ENCODE data around the gene PLPPR1.
"Not testable (repeated sequence)": the region's sequence is repeated elsewhere in the genome, so short reads cannot be mapped to it uniquely, and the experiment has no call there.

PLPPR1 gene

GRCh38 chr9:101039581-101039980 lies 11.1 kb downstream of the PLPPR1 start:
- FAIRE-seq; DNase-seq (ENCODE audit: insufficient read length, low spot score): not testable (repeated sequence)

GRCh38 chr9:101047848-101048397 lies 19.4 kb downstream of the PLPPR1 start:
- FAIRE-seq (no peak), DNase-seq (ENCODE audit: insufficient read length, low spot score) (no peak)

- FAIRE-seq, result no peak
- no peak for DNase-seq (ENCODE audit: insufficient read length, low spot score)
Observed at GRCh38 chr9:101050650-101051049, 22.1 kb downstream of the PLPPR1 start.

- DNase-seq (ENCODE audit: insufficient read length, low spot score) (no peak), FAIRE-seq (no peak)
Observed at GRCh38 chr9:101054657-101055056, 26.1 kb downstream of the PLPPR1 start.

GRCh38 chr9:101055516-101055915 lies 27.0 kb downstream of the PLPPR1 start:
- FAIRE-seq (no peak), DNase-seq (ENCODE audit: insufficient read length, low spot score) (no peak)

- DNase-seq (ENCODE audit: insufficient read length, low spot score) (no peak), FAIRE-seq (no peak)
Observed at GRCh38 chr9:101062686-101063085, 34.2 kb downstream of the PLPPR1 start.

GRCh38 chr9:101063192-101063591 lies 34.7 kb downstream of the PLPPR1 start:
- DNase-seq (ENCODE audit: insufficient read length, low spot score) (no peak), FAIRE-seq (no peak)

GRCh38 chr9:101064206-101064605 lies 35.7 kb downstream of the PLPPR1 start:
- FAIRE-seq, result no peak
- DNase-seq (ENCODE audit: insufficient read length, low spot score), result no peak

GRCh38 chr9:101065930-101066329 lies 37.4 kb downstream of the PLPPR1 start:
- DNase-seq (ENCODE audit: insufficient read length, low spot score), result no peak

GRCh38 chr9:101068696-101069095 lies 40.2 kb downstream of the PLPPR1 start:
- FAIRE-seq (no peak), DNase-seq (ENCODE audit: insufficient read length, low spot score) (no peak)

More at GRCh38 chr9:101065930-101066329, 37.4 kb downstream of the PLPPR1 start:
- no peak for FAIRE-seq

GRCh38 chr9:101072259-101072658 lies 43.7 kb downstream of the PLPPR1 start:
- FAIRE-seq (no peak), DNase-seq (ENCODE audit: insufficient read length, low spot score) (no peak)

GRCh38 chr9:101073122-101073521 lies 44.6 kb downstream of the PLPPR1 start:
- FAIRE-seq, result no peak
- DNase-seq (ENCODE audit: insufficient read length, low spot score), result no peak

- DNase-seq (ENCODE audit: insufficient read length, low spot score) (no peak), FAIRE-seq (no peak)
Observed at GRCh38 chr9:101081641-101082040, 53.1 kb downstream of the PLPPR1 start.

- FAIRE-seq, result no peak
- no peak for DNase-seq (ENCODE audit: insufficient read length, low spot score)
Observed at GRCh38 chr9:101083448-101084202, 55.1 kb downstream of the PLPPR1 start.

GRCh38 chr9:101087426-101087825 lies 58.9 kb downstream of the PLPPR1 start:
- no peak for DNase-seq (ENCODE audit: insufficient read length, low spot score)
- no peak for FAIRE-seq

- FAIRE-seq (no peak), DNase-seq (ENCODE audit: insufficient read length, low spot score) (no peak)
Observed at GRCh38 chr9:101092922-101093321, 64.4 kb downstream of the PLPPR1 start.

- DNase-seq (ENCODE audit: insufficient read length, low spot score), result no peak
- FAIRE-seq, result no peak
Observed at GRCh38 chr9:101093620-101094019, 65.1 kb downstream of the PLPPR1 start.

GRCh38 chr9:101094686-101095085 lies 66.2 kb downstream of the PLPPR1 start:
- FAIRE-seq (no peak), DNase-seq (ENCODE audit: insufficient read length, low spot score) (no peak)

- DNase-seq (ENCODE audit: insufficient read length, low spot score) (no peak), FAIRE-seq (no peak)
Observed at GRCh38 chr9:101097210-101097609, 68.7 kb downstream of the PLPPR1 start.

GRCh38 chr9:101098392-101098791 lies 69.9 kb downstream of the PLPPR1 start:
- FAIRE-seq (no peak), DNase-seq (ENCODE audit: insufficient read length, low spot score) (no peak)

GRCh38 chr9:101114317-101114716 lies 85.8 kb downstream of the PLPPR1 start:
- FAIRE-seq, result no peak
- no peak for DNase-seq (ENCODE audit: insufficient read length, low spot score)

- no peak for DNase-seq (ENCODE audit: insufficient read length, low spot score)
- no peak for FAIRE-seq
Observed at GRCh38 chr9:101115102-101115501, 86.6 kb downstream of the PLPPR1 start.
